C4-2B (cell line): ENCODE measurements around the gene AP3B2.

Source experiments
- CTCF ChIP-seq: fragments of 450-650 bp; conservative IDR thresholded peaks from 2 replicates; pipeline ENCODE4 v1.5.1; 2017; ENCODE audit warnings: mild to moderate bottlenecking
- ZFX ChIP-seq: fragments of 450-650 bp; IDR thresholded peaks from 2 replicates; pipeline ENCODE4 v1.6.1; 2017

GRCh38 chr15:82650046-82650670, 59.5 kb downstream of the AP3B2 start:
- no peak for TF ChIP-seq CTCF
- no peak for TF ChIP-seq ZFX
